ENCODE results near the gene NFYC.

NFYC gene

DNA sequence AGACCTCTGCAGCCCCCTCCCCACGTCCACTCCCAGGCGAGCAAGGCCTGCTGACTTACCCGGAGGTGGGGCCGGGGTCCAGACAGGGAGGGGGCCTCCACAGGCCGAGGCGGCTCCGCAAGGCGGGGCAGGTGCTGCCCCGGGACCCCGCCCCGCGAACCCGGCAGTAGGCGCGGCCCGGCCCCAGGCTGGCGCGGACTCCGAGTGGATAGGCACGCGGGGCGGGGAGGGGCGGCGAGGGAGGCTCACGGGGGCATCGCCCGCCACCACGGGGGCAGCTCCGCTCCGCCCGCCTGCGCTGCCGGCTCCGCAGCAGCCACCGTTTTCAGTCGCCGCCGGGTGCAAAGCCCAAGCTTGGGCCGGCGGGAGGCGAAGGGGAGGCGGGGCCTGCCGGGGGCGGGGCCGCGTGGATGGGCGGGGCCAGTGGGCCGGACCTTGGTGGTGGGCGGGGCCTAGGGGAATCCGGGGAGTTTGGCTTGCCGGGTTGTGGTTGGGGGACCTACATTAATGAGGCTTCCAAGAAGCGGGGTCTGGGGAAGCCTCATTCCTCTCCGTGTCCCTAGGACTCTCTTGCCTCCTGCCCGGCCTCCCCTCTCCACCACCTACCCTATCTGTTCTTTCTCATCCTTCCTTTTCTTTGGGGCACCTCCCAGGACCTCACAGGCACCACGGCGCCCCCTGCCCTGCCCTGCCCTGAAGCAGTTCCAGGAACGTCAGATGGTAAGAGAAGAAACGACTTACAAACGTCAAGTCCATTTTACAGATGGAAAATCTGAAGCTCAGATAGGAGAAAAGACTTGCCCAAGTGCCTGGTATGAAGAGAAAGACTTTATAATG, 26.0 kb upstream of the NFYC start, which contains the start of gene RIMS3:
Gene RIMS3, minus strand, starts transcription at position 348 of the 837 bp plus-strand sequence. CDS start 23,757 bp downstream, outside the sequence.
- H3K4me1 ChIP-seq (ENCODE audit: insufficient read depth, low read length) = peaks cover 32% of the 10 kb centered on the region
- H3K36me3 ChIP-seq (ENCODE audit: insufficient read depth, low read length) = no peaks in the 10 kb centered on the region
- H3K27me3 ChIP-seq (ENCODE audit: insufficient read depth, low read length) = no peaks in the 10 kb centered on the region
- H3K9me3 ChIP-seq (ENCODE audit: insufficient read depth, low read depth, low read length) = no peaks in the 10 kb centered on the region
- peak within 1 kb of the TSS; percentile 51; the same call in 1 of the 2 replicates for H3K9ac ChIP-seq (ENCODE audit: low read depth, low read length)
- peak within 1 kb of the TSS; percentile 72 for H3K4me3 ChIP-seq (ENCODE audit: low read length)
- WGBS = 1% methylated on average over 58 of the region's 59 CpGs
- H3K27ac ChIP-seq (ENCODE audit: low read depth, low read length) = no peak within 1 kb of the TSS

DNA sequence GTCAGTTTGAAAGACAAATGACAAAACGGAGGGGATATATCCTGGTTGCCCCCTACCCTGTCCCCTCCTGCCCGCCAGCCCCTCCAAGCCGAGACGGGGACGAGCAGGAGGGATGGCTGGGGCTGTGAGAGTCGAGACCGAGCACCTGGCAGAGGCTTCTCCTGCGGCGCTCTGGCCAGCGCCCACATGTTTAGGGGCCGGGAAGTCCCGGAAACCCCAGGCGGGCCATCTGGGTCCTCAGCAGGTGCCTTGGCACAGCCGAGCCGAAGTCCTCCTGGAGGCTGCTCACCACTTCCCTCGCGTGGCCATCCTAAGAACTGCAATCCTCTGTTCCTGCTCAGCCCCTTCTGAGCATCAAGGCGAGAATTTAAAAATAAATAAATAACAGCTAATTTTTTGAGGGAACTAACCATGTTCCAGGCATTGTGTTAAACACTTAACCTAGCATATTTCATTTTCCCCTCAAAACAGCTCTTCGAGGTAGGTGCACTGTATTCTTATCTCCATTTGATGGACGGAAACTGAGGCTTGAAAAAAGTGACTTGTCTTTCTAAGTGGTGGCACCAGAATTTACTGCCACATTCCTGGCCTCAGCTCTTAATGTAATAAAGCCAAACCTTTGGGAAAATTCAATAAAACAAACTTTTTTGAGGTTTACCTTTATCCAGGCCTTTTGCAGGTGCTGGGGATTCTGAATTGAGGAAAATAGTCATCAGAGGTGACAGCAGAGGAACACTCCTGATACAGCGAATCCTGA, 22.6 kb upstream of the NFYC start:
- Histone ChIP-seq H3K27ac (ENCODE audit: low read depth, low read length) (no peak overlapping the region), H3K36me3 (ENCODE audit: insufficient read depth, low read length) (no peaks in the 10 kb centered on the region), H3K4me3 (ENCODE audit: low read length) (peak overlapping the region; percentile 47), H3K9me3 (ENCODE audit: insufficient read depth, low read depth, low read length) (no peaks in the 10 kb centered on the region), H3K4me1 (ENCODE audit: insufficient read depth, low read length) (peaks cover 9% of the 10 kb centered on the region; the same call in 1 of the 2 replicates), H3K9ac (ENCODE audit: low read depth, low read length) (no peak overlapping the region), H3K27me3 (ENCODE audit: insufficient read depth, low read length) (no peaks in the 10 kb centered on the region)
- WGBS = 14% methylated on average over 20 of the region's 21 CpGs

DNA sequence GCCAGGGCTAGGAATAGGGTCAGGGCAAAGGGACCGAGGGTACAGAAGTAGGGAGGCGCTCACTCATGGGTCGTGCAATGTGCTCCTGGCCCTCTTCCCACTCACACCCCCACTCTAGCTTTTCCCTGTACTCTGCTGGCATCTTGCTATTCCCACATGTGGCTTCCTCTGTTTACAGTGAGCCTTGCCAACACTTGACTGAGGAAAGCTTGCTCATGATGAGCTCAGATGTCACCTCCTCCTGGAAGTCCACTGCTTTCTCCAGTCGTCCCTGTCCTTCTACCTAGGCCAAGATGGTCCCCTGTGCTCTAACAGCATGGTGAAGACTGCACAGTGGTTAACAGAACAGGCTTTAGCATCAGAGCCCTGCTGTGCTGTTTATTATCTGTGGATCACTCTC, 18.1 kb upstream of the NFYC start:
- H3K9me3 ChIP-seq (ENCODE audit: insufficient read depth, low read depth, low read length) = no peaks in the 10 kb centered on the region
- H3K4me3 ChIP-seq (ENCODE audit: low read length) = no peak overlapping the region
- H3K27me3 ChIP-seq (ENCODE audit: insufficient read depth, low read length) = no peaks in the 10 kb centered on the region
- no peak overlapping the region for H3K27ac ChIP-seq (ENCODE audit: low read depth, low read length)
- no peaks in the 10 kb centered on the region for H3K4me1 ChIP-seq (ENCODE audit: insufficient read depth, low read length)
- 88% methylated on average over 4 of the region's 4 CpGs for WGBS
- no peaks in the 10 kb centered on the region for H3K36me3 ChIP-seq (ENCODE audit: insufficient read depth, low read length)
- no peak overlapping the region for H3K9ac ChIP-seq (ENCODE audit: low read depth, low read length)

GRCh38 chr1:40676501-40676900, 15.0 kb upstream of the NFYC start:
- Histone ChIP-seq H3K4me3 (ENCODE audit: low read length) (no peak overlapping the region), H3K9me3 (ENCODE audit: insufficient read depth, low read depth, low read length) (no peaks in the 10 kb centered on the region), H3K4me1 (ENCODE audit: insufficient read depth, low read length) (no peaks in the 10 kb centered on the region), H3K9ac (ENCODE audit: low read depth, low read length) (no peak overlapping the region), H3K27me3 (ENCODE audit: insufficient read depth, low read length) (no peaks in the 10 kb centered on the region), H3K36me3 (ENCODE audit: insufficient read depth, low read length) (no peaks in the 10 kb centered on the region), H3K27ac (ENCODE audit: low read depth, low read length) (no peak overlapping the region)
- 86% methylated on average over 1 of the region's 1 CpG for WGBS

GRCh38 chr1:40679165-40679953, 12.1 kb upstream of the NFYC start:
- H3K4me1 ChIP-seq (ENCODE audit: insufficient read depth, low read length) = no peaks in the 10 kb centered on the region
- H3K27ac ChIP-seq (ENCODE audit: low read depth, low read length) = no peak overlapping the region
- H3K4me3 ChIP-seq (ENCODE audit: low read length) = no peak overlapping the region
- H3K9ac ChIP-seq (ENCODE audit: low read depth, low read length) = no peak overlapping the region
- H3K36me3 ChIP-seq (ENCODE audit: insufficient read depth, low read length) = no peaks in the 10 kb centered on the region
- no peaks in the 10 kb centered on the region for H3K9me3 ChIP-seq (ENCODE audit: insufficient read depth, low read depth, low read length)
- H3K27me3 ChIP-seq (ENCODE audit: insufficient read depth, low read length) = no peaks in the 10 kb centered on the region
- WGBS = 100% methylated on average over 1 of the region's 2 CpGs

- 93% methylated on average over 3 of the region's 3 CpGs for WGBS
- Histone ChIP-seq H3K9me3 (ENCODE audit: insufficient read depth, low read depth, low read length) (no peaks in the 10 kb centered on the region), H3K27ac (ENCODE audit: low read depth, low read length) (no peak overlapping the region), H3K4me1 (ENCODE audit: insufficient read depth, low read length) (no peaks in the 10 kb centered on the region), H3K27me3 (ENCODE audit: insufficient read depth, low read length) (no peaks in the 10 kb centered on the region), H3K36me3 (ENCODE audit: insufficient read depth, low read length) (peaks cover 14% of the 10 kb centered on the region), H3K4me3 (ENCODE audit: low read length) (no peak overlapping the region), H3K9ac (ENCODE audit: low read depth, low read length) (no peak overlapping the region)
Observed at GRCh38 chr1:40684669-40685068, 6.8 kb upstream of the NFYC start.

DNA sequence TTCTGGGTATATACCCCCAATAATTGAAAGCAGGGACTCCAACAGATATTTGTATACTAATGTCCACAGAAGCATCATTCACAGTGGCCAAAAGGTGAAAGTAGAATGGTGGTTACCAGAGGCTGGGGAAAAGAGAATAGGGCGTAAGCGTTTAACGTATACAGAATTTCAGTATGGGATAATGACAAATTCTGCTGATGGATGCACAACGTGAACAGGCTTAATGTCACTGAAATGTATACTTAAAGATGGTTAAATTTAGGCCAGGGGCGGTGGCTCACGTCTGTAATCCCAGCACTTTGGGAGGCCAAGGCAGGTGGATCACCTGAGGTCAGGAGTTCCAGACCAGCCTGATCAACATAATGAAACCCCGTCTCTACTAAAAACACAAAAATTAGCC, 4.4 kb upstream of the NFYC start:
- H3K4me3 ChIP-seq (ENCODE audit: low read length) = no peak overlapping the region
- H3K4me1 ChIP-seq (ENCODE audit: insufficient read depth, low read length) = peaks cover 11% of the 10 kb centered on the region; the same call in 1 of the 2 replicates
- no peaks in the 10 kb centered on the region for H3K27me3 ChIP-seq (ENCODE audit: insufficient read depth, low read length)
- H3K36me3 ChIP-seq (ENCODE audit: insufficient read depth, low read length) = peaks cover 14% of the 10 kb centered on the region
- H3K9ac ChIP-seq (ENCODE audit: low read depth, low read length) = no peak overlapping the region
- H3K27ac ChIP-seq (ENCODE audit: low read depth, low read length) = no peak overlapping the region
- H3K9me3 ChIP-seq (ENCODE audit: insufficient read depth, low read depth, low read length) = no peaks in the 10 kb centered on the region
- 95% methylated on average over 7 of the region's 7 CpGs for WGBS

DNA sequence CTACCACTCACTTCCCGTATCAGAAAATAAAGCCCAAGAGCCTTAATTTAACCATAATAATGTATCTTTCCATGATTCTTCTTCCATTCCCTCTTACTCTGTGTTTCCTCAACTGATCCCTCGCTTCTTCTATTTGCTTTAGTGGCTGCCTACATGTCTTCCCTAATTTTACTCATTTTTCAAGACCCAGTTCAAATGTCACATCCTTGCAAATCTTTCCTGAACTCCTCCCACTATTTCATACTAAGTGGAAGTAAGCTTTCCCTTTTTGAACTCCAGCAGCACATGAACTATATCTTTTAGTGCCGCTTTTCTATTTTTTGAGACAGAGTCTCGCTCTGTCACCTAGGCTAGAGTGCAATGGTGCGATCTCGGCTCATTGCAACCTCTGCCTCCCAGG, 3.8 kb upstream of the NFYC start:
- 95% methylated on average over 6 of the region's 6 CpGs for WGBS
- no peak overlapping the region for H3K4me3 ChIP-seq (ENCODE audit: low read length)
- no peaks in the 10 kb centered on the region for H3K27me3 ChIP-seq (ENCODE audit: insufficient read depth, low read length)
- H3K36me3 ChIP-seq (ENCODE audit: insufficient read depth, low read length) = peaks cover 14% of the 10 kb centered on the region
- H3K9me3 ChIP-seq (ENCODE audit: insufficient read depth, low read depth, low read length) = no peaks in the 10 kb centered on the region
- H3K27ac ChIP-seq (ENCODE audit: low read depth, low read length) = no peak overlapping the region
- H3K4me1 ChIP-seq (ENCODE audit: insufficient read depth, low read length) = peaks cover 12% of the 10 kb centered on the region
- no peak overlapping the region for H3K9ac ChIP-seq (ENCODE audit: low read depth, low read length)

DNA sequence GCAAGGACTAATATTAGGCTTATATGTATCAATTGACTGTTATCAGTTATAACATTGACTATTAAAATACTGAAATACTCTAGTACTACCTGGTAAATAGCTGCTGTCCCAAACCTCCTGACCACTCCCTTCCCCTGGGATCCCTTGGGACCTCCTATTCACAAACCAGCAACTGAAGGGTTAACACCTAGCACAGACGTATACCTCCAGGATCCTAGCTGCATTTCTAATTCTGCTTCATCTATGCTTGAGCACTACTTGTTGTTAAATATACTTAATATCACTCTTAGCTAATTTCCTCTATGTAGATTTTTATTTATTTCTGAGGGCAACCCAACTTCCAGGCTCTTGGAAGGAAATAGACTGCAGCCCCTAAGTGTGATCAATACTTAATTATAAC, 1.8 kb upstream of the NFYC start:
- Histone ChIP-seq H3K27ac (ENCODE audit: low read depth, low read length) (no peak overlapping the region), H3K9me3 (ENCODE audit: insufficient read depth, low read depth, low read length) (no peaks in the 10 kb centered on the region), H3K9ac (ENCODE audit: low read depth, low read length) (no peak overlapping the region), H3K4me3 (ENCODE audit: low read length) (no peak overlapping the region), H3K4me1 (ENCODE audit: insufficient read depth, low read length) (peaks cover 22% of the 10 kb centered on the region), H3K36me3 (ENCODE audit: insufficient read depth, low read length) (peaks cover 14% of the 10 kb centered on the region), H3K27me3 (ENCODE audit: insufficient read depth, low read length) (no peaks in the 10 kb centered on the region)
- WGBS = 67% methylated on average over 1 of the region's 1 CpG

GRCh38 chr1:40690771-40691537, 550 bp upstream of the NFYC start:
- Histone ChIP-seq H3K4me1 (ENCODE audit: insufficient read depth, low read length) (peaks cover 25% of the 10 kb centered on the region), H3K27ac (ENCODE audit: low read depth, low read length) (peak overlapping the region; percentile 100; the same call in 1 of the 2 replicates), H3K27me3 (ENCODE audit: insufficient read depth, low read length) (no peaks in the 10 kb centered on the region), H3K4me3 (ENCODE audit: low read length) (peak overlapping the region; percentile 84), H3K36me3 (ENCODE audit: insufficient read depth, low read length) (peaks cover 14% of the 10 kb centered on the region), H3K9ac (ENCODE audit: low read depth, low read length) (peak overlapping the region; percentile 100), H3K9me3 (ENCODE audit: insufficient read depth, low read depth, low read length) (no peaks in the 10 kb centered on the region)
- WGBS = 12% methylated on average over 18 of the region's 18 CpGs

All from HUES64 (cell line).